Skin of body (tissue), 2 donors: ENCODE results near the gene GPATCH2L. TPM values are rescaled to one million over a fixed set of nuclear protein-coding genes. Genes with fewer than 3 reads are reported as not detected.
A peak's percentile ranks its signal among the peaks of the same experiment; 100 is the strongest.

Experiments
- DNase-seq: peaks from one replicate; lab custom pipeline; 2025; lab: John Stamatoyannopoulos, UW
- total RNA-seq: library from RNA; depleted of rRNA; stranded (reverse); fragments of >200 nt; gene quantifications from one replicate; pipeline ENCODE4 v1.2.3, GENCODE V29; 2014

Gene GPATCH2L
- total RNA-seq: 48.9 TPM

GRCh38 chr14:76151398-76152332 lies at the start of gene GPATCH2L:
Gene GPATCH2L, plus strand, starts transcription at chr14:76151922. Its CDS starts 2,442 bp downstream, at chr14:76154364.
- peak; percentile 83 for DNase-seq

GRCh38 chr14:76104802-76105355 lies 46.8 kb upstream of the GPATCH2L start:
- no peak for DNase-seq

GRCh38 chr14:76106188-76106587 lies 45.5 kb upstream of the GPATCH2L start:
- no peak for DNase-seq

- DNase-seq: no peak
These were observed 42.4 kb upstream of the GPATCH2L start for GRCh38 chr14:76109087-76109880.

GRCh38 chr14:76112889-76113624 lies 38.7 kb upstream of the GPATCH2L start:
- no peak for DNase-seq

GRCh38 chr14:76113691-76114090 lies 38.0 kb upstream of the GPATCH2L start:
- no peak for DNase-seq

GRCh38 chr14:76115010-76115422 lies 36.7 kb upstream of the GPATCH2L start:
- no peak for DNase-seq

- DNase-seq: no peak
These were observed 33.8 kb upstream of the GPATCH2L start for GRCh38 chr14:76117789-76118484.

- DNase-seq: no peak
These were observed 33.1 kb upstream of the GPATCH2L start for GRCh38 chr14:76118594-76118993.

- DNase-seq: no peak
These were observed 30.5 kb upstream of the GPATCH2L start for GRCh38 chr14:76121089-76121748.

GRCh38 chr14:76123426-76124225 lies 28.1 kb upstream of the GPATCH2L start:
- DNase-seq: no peak

- DNase-seq: no peak
These were observed 26.2 kb upstream of the GPATCH2L start for GRCh38 chr14:76125511-76125910.

- no peak for DNase-seq
These were observed 25.6 kb upstream of the GPATCH2L start for GRCh38 chr14:76126076-76126475.

- DNase-seq: no peak
These were observed 21.7 kb upstream of the GPATCH2L start for GRCh38 chr14:76129851-76130576.

- no peak for DNase-seq
These were observed 20.4 kb upstream of the GPATCH2L start for GRCh38 chr14:76131071-76131965.

- DNase-seq: no peak
These were observed 18.6 kb upstream of the GPATCH2L start for GRCh38 chr14:76133103-76133502.

- DNase-seq: no peak
These were observed 17.5 kb upstream of the GPATCH2L start for GRCh38 chr14:76134231-76134630.
